ENCODE results near the gene ABHD11. TPM values are rescaled to one million over a fixed set of nuclear protein-coding genes. Genes with fewer than 3 reads are reported as not detected.
A peak's percentile ranks its signal among the peaks of the same experiment; 100 is the strongest.

ABHD11 gene
- total RNA-seq, 1 donor from 2014 or later, result 23.3 TPM

DNA sequence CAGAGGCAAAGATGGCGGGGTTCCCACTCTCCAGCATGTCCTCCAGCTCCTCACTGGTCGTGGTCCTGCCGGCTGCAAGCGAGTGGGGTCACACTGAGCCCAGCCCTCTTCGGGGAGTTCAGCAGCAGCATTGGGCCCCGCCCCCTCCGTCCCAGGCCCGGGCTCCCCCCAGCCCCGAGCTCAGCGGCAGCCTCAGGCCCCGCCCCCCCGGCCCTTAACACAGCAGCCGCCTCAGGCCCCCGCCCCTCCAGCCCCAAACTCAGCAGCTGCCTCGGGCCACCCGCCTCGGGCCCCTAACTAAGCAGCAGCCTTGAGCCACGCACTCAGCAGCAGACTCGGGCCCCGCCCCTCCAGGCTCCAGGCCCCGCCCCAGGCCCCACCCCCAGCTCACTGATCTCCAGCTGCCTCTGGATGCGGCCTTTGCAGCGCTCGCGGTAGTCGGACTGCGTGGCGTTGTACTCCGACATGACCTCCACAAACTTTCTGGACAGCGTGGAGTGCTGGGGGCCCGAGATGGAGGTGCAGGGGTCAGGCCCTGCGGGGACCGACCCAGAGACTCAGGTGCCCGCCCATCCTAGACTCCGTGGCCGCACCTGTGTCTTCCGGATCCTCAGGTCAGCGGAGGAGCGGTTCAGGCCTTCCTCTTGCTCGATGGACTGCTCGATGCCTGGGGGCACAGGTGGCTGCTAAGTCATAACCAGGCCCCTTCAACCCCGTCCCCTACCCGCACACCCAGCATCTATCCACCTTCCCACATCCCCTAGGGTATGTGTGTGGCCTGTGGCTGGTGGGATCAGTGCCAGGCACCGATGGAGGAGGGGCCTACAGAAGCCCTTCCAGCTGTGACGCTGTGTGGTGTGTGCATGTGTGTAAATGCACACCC, 34.6 kb downstream of the ABHD11 start:
- H3K9me3 Mint-ChIP-seq, result no peaks in the 10 kb centered on the region
- H3K4me1 Mint-ChIP-seq, result peaks cover 3% of the 10 kb centered on the region
- H3K4me3 Mint-ChIP-seq, result no peak overlapping the region
- H3K27me3 Mint-ChIP-seq (ENCODE audit: low read depth), result no peaks in the 10 kb centered on the region
- TF ChIP-seq CTCF (conservative IDR thresholded peaks at IDR 0.05), result no peak
- H3K36me3 Mint-ChIP-seq (ENCODE audit: low read depth), result peaks cover 8% of the 10 kb centered on the region
- peak; percentile 65 for DNase-seq (ENCODE audit: low read depth, low spot score)
- H3K27ac Mint-ChIP-seq (ENCODE audit: unreplicated experiment), result no peak overlapping the region

DNA sequence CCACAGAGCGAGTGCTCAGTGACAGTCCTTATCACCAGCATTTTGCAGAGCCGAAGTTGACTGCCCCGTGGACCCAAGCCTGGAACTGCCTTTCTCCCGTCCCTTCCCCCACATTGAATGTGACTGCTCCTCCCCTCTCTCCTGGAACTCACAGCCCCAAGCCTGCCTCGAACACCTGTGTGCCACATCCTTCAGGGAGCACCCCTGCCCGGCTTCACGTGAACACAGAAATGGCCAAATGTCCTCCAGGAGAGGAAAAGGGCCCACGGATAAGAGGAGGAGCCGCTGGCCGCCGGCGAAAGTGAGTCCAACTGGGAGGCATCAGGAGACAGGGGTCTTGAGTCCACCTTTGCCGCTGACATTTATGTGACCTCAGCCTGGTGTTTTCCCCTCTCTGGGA, 35.4 kb downstream of the ABHD11 start:
- no peaks in the 10 kb centered on the region for H3K27me3 Mint-ChIP-seq (ENCODE audit: low read depth)
- H3K4me1 Mint-ChIP-seq, result peaks cover 3% of the 10 kb centered on the region
- no peak overlapping the region for H3K27ac Mint-ChIP-seq (ENCODE audit: unreplicated experiment)
- DNase-seq (ENCODE audit: low read depth, low spot score), result no peak
- H3K36me3 Mint-ChIP-seq (ENCODE audit: low read depth), result peaks cover 8% of the 10 kb centered on the region
- H3K4me3 Mint-ChIP-seq, result no peak overlapping the region
- TF ChIP-seq CTCF (conservative IDR thresholded peaks at IDR 0.05), result no peak
- no peaks in the 10 kb centered on the region for H3K9me3 Mint-ChIP-seq

DNA sequence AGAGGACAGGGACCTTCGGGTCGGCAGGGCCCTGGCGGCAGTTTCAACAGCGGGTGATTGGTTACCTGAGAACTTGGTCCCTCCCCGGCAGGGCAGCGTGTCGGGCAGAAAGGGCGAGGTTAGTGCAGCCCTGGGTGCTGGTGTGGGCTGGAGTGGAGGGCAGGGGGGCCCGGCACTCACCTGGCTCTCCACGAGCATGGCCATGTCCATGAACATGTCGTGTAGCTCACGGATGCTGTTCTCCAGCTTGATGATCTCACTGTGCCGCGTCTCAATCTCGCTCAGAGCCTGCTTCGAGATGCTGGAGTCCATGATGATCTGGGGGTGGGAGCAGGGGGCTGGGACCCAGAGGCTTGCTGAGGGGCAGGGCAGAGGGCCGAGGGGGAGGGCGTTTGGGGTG, 35.9 kb downstream of the ABHD11 start:
- Mint-ChIP-seq H3K27ac (ENCODE audit: unreplicated experiment) (no peak overlapping the region), H3K4me3 (peak overlapping the region; percentile 41), H3K9me3 (no peaks in the 10 kb centered on the region), H3K36me3 (ENCODE audit: low read depth) (peaks cover 8% of the 10 kb centered on the region), H3K27me3 (ENCODE audit: low read depth) (no peaks in the 10 kb centered on the region), H3K4me1 (peaks cover 3% of the 10 kb centered on the region)
- no peak for TF ChIP-seq CTCF (conservative IDR thresholded peaks at IDR 0.05)
- DNase-seq (ENCODE audit: low read depth, low spot score), result no peak

- Mint-ChIP-seq H3K4me1 (peaks cover 3% of the 10 kb centered on the region), H3K4me3 (peak overlapping the region; percentile 41), H3K36me3 (ENCODE audit: low read depth) (peaks cover 10% of the 10 kb centered on the region), H3K9me3 (no peaks in the 10 kb centered on the region), H3K27me3 (ENCODE audit: low read depth) (no peaks in the 10 kb centered on the region), H3K27ac (ENCODE audit: unreplicated experiment) (no peak overlapping the region)
- no peak for TF ChIP-seq CTCF (conservative IDR thresholded peaks at IDR 0.05)
- no peak for DNase-seq (ENCODE audit: low read depth, low spot score)
Observed at GRCh38 chr7:73702226-73702625, 36.4 kb downstream of the ABHD11 start.

DNA sequence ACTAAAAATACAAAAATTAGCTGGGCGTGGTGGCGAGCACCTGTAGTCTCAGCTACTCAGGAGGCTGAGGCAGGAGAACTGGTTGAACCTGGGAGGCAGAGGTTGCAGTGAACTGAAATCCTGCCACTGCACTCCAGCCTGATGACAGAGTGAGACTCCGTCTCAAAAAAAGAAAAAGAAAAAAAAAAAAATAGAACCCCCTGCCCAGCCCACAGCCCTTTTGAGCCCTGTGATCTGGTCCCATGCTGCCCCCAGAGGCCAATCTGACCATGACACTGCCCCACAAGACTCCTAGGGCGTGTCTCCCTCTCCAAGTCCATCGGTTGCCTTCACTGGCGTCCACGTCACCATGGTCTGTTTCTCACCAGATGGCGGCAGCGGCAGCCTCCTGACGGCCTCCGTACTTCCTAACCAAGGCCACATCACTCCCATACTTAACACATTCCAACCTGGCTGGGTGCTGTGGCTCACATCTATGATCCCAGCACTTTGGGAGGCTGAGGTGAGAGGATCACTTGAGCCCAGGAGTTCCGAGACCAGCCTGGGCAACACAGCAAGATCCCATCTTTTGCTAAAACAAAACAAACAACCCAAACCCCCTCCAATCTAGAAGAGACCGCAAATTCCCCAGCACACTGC, 37.1 kb downstream of the ABHD11 start:
- Mint-ChIP-seq H3K27ac (ENCODE audit: unreplicated experiment) (peak overlapping the region; percentile 35), H3K9me3 (no peaks in the 10 kb centered on the region), H3K4me3 (peak overlapping the region; percentile 62), H3K36me3 (ENCODE audit: low read depth) (peaks cover 13% of the 10 kb centered on the region), H3K4me1 (peaks cover 3% of the 10 kb centered on the region), H3K27me3 (ENCODE audit: low read depth) (no peaks in the 10 kb centered on the region)
- TF ChIP-seq CTCF (conservative IDR thresholded peaks at IDR 0.05), result peak; percentile 67
- DNase-seq (ENCODE audit: low read depth, low spot score), result peak; percentile 61

All from neural crest cell (in vitro differentiated cells).